ENCODE measurements around the gene ENO4. TPM values are rescaled to one million over a fixed set of nuclear protein-coding genes. Genes with fewer than 3 reads are reported as not detected.

Gene ENO4
- total RNA-seq, 1 donor from 2014 or later = 0.52 TPM

DNA sequence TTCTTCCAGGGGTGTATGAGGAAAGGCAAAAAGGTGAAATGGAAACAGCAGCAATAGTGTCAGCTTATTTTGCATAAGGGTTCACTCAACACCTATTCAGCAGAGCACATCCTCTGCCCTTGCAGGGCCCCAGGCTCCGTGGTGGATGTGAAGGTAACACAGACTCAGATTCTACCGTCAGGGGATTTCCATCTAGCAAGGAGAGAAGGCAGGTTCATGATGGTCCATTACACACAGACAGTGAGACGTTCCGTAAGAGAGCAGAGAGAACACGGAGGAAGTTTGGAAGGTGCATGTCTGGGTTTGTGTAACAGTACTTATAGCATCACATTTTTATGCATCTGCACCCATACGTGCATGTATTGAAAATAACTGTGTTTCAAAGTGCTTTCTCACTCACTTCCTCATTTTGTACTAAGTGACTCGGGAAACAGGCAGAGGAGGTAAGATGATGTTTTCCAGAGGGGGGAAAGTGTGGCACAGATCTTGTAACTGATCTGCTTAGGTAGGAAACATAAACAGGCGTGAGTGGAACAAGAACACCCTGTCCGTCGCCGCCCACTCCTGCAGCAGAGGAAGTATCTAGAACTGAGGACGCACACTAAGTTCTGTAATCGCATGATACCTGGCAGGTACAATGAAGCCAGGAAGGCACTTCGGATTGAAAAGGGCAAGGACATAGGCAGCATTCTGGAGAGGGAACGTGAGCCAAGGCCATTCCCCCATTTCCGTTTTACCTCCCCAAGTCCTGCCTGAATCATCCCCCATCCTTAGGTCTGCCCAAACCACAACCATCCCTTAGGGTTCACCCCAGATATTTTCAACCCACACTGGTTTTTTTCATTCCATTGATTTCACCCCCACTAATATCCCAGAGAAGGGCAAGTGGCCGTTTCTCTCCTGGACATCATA is 1.0 kb upstream of the ENO4 start:
- no peaks in the 10 kb centered on the region for H3K9me3 ChIP-seq (ENCODE audit: insufficient read depth, low read depth, low read length)
- no peak for FAIRE-seq

DNA sequence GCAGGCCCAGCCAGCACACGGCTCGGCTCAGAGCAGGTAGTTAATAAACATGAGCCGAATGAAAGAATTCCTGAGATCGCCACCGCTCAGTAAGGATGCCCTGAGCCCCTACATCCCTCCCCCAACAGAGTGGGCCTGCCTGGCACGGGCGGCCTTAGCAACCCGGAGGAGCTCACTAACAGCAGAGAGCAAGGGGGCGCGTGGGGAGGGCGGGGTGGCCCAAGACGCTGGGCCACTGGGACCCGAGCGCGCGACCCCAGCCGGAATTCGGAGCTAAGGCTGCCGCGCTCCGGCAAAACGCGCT is 403 bp upstream of the ENO4 start:
- H3K27ac ChIP-seq (ENCODE audit: low read depth, low read length) = peak overlapping the region; percentile 50
- H3K36me3 ChIP-seq (ENCODE audit: insufficient read depth, low read length) = no peaks in the 10 kb centered on the region
- H3K79me2 ChIP-seq (ENCODE audit: insufficient read depth, low read length) = no peaks in the 10 kb centered on the region
- H3K9me3 Mint-ChIP-seq (ENCODE audit: unreplicated experiment) = no peaks in the 10 kb centered on the region
- H3K4me1 ChIP-seq (ENCODE audit: insufficient read depth, low read length) = peaks cover 14% of the 10 kb centered on the region
- H3K4me1 Mint-ChIP-seq (ENCODE audit: low read depth, unreplicated experiment) = peaks cover 9% of the 10 kb centered on the region
- no peak for FAIRE-seq
- H3K4me3 ChIP-seq (ENCODE audit: insufficient read depth, low read depth, low read length) = peak overlapping the region; percentile 82
- peak overlapping the region; percentile 95 for H3K4me2 ChIP-seq (ENCODE audit: low read length)
- no peaks in the 10 kb centered on the region for H3K27me3 ChIP-seq (ENCODE audit: insufficient read depth, low read length)
- H3K9me3 ChIP-seq (ENCODE audit: insufficient read depth, low read depth, low read length) = no peaks in the 10 kb centered on the region
- no peaks in the 10 kb centered on the region for H4K20me1 ChIP-seq (ENCODE audit: insufficient read depth, low read length)
- TF ChIP-seq EZH2 (IDR thresholded peaks at IDR 0.05; ENCODE audit: insufficient read depth, low read length) = no peak
- TF ChIP-seq, protein P1, sequence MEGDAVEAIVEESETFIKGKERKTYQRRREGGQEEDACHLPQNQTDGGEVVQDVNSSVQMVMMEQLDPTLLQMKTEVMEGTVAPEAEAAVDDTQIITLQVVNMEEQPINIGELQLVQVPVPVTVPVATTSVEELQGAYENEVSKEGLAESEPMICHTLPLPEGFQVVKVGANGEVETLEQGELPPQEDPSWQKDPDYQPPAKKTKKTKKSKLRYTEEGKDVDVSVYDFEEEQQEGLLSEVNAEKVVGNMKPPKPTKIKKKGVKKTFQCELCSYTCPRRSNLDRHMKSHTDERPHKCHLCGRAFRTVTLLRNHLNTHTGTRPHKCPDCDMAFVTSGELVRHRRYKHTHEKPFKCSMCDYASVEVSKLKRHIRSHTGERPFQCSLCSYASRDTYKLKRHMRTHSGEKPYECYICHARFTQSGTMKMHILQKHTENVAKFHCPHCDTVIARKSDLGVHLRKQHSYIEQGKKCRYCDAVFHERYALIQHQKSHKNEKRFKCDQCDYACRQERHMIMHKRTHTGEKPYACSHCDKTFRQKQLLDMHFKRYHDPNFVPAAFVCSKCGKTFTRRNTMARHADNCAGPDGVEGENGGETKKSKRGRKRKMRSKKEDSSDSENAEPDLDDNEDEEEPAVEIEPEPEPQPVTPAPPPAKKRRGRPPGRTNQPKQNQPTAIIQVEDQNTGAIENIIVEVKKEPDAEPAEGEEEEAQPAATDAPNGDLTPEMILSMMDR (IDR thresholded peaks at IDR 0.05; ENCODE audit: insufficient read depth, low read depth, low read length) = no peak
- H3K4me3 Mint-ChIP-seq (ENCODE audit: unreplicated experiment) = peak overlapping the region; percentile 92
- peak overlapping the region; percentile 86 for H3K9ac ChIP-seq (ENCODE audit: low read length)
- peaks cover 8% of the 10 kb centered on the region for H3K27me3 Mint-ChIP-seq (ENCODE audit: low read depth, unreplicated experiment)
- H3K36me3 Mint-ChIP-seq (ENCODE audit: low read depth, unreplicated experiment) = peaks cover 3% of the 10 kb centered on the region
- peak overlapping the region; percentile 98 for H2AFZ ChIP-seq (ENCODE audit: low read depth, low read length)
- no peak for DNase-seq (ENCODE audit: low read depth)
- H3K27ac Mint-ChIP-seq (ENCODE audit: unreplicated experiment) = peak overlapping the region; percentile 83

More for the DNA sequence above, 1.0 kb upstream of the ENO4 start:
- Histone ChIP-seq H3K27me3 (ENCODE audit: insufficient read depth, low read length) (no peaks in the 10 kb centered on the region), H3K36me3 (ENCODE audit: insufficient read depth, low read length) (no peaks in the 10 kb centered on the region), H3K4me2 (ENCODE audit: low read length) (peak overlapping the region; percentile 95), H3K27ac (ENCODE audit: low read depth, low read length) (peak overlapping the region; percentile 50), H4K20me1 (ENCODE audit: insufficient read depth, low read length) (no peaks in the 10 kb centered on the region), H3K79me2 (ENCODE audit: insufficient read depth, low read length) (no peaks in the 10 kb centered on the region), H3K9ac (ENCODE audit: low read length) (peak overlapping the region; percentile 86), H3K4me3 (ENCODE audit: insufficient read depth, low read depth, low read length) (peak overlapping the region; percentile 82), H2AFZ (ENCODE audit: low read depth, low read length) (peak overlapping the region; percentile 98), H3K4me1 (ENCODE audit: insufficient read depth, low read length) (peaks cover 14% of the 10 kb centered on the region)
- peaks cover 8% of the 10 kb centered on the region for H3K27me3 Mint-ChIP-seq (ENCODE audit: low read depth, unreplicated experiment)
- no peaks in the 10 kb centered on the region for H3K9me3 Mint-ChIP-seq (ENCODE audit: unreplicated experiment)
- peaks cover 3% of the 10 kb centered on the region for H3K36me3 Mint-ChIP-seq (ENCODE audit: low read depth, unreplicated experiment)
- H3K27ac Mint-ChIP-seq (ENCODE audit: unreplicated experiment) = peak overlapping the region; percentile 83
- peak overlapping the region; percentile 92 for H3K4me3 Mint-ChIP-seq (ENCODE audit: unreplicated experiment)
- no peak for TF ChIP-seq EZH2 (IDR thresholded peaks at IDR 0.05; ENCODE audit: insufficient read depth, low read length)
- TF ChIP-seq, protein P1 (IDR thresholded peaks at IDR 0.05; ENCODE audit: insufficient read depth, low read depth, low read length) = no peak
- peaks cover 9% of the 10 kb centered on the region for H3K4me1 Mint-ChIP-seq (ENCODE audit: low read depth, unreplicated experiment)
- peak; percentile 70 for DNase-seq (ENCODE audit: low read depth)
